Heart left ventricle (tissue), 13 donors: ENCODE data around the gene DTNB.

Source experiments
- CTCF ChIP-seq, 12 donors: fragments of 200-600 bp; sonication (generic) in 4 of 12; IDR thresholded peaks; one replicate each; pipeline versions ENCODE4 v1.5.0 to v1.8.0; 2018 to 2022; ENCODE audit warnings: antibody characterized with exemption in 12 of 12, mild to moderate bottlenecking in 5 of 12
- POLR2A ChIP-seq, 2 donors: fragments of 450-650 bp; IDR thresholded peaks; one replicate each; pipeline ENCODE4 v1.6.1; 2017; ENCODE audit warnings: antibody characterized with exemption in 2 of 2, mild to moderate bottlenecking in 2 of 2, moderate library complexity in 2 of 2
- donor health status: ischemic (EF 13 %, LVEDD 7.1; RV severe dilation, severe dysfunction).
- donor health status: DM: no; HTN: yes; CAD: no.
- donor health status: DM: no; HTN: no; CAD: no.
- donor health status: ischemic (EF 25% LVEDD 6.9; RV normal size, moderate dysfunction).
- donor health status: ischemic (EF 25% LVEDD 5.7; RV mildly dilated, moderate dysfunction).
- donor health status: ischemic (EF 35%, LVEDD 5.7; RV mildly dilated, moderate dysfunction).
- donor health status: nonischemic (EF 11% LVEDD 7.7; RV severe dilation, severe dysfunction).
- donor health status: DM: yes; HTN: yes; CAD: no.
- donor health status: PGD.
- donor health status: ischemic (EF 29% LVEDD 5.4; RV normal size, mild dysfunction).
- donor health status: nonischemic (EF 23%, LVEDD 6.1; RV moderate dilation, normal function).

GRCh38 chr2:25400576-25401216 lies 272.7 kb downstream of the DTNB start:
- no peak for TF ChIP-seq CTCF (IDR thresholded peaks at IDR 0.05)
- TF ChIP-seq POLR2A (IDR thresholded peaks at IDR 0.05) = no peak
